GM23338 (cell line): ENCODE results near the gene SPRED3. TPM values are rescaled to one million over a fixed set of nuclear protein-coding genes. Genes with fewer than 3 reads are reported as not detected.

ENCODE experiments used
- ATAC-seq: fragments of 200-7000 bp; cut with Tn5 transposase; 3 replicates; pipeline ENCODE4 v1.9.1; 2020
- DNase-seq: peaks from one replicate; pipeline ENCODE4 v3.0.0-alpha.2; 2015; ENCODE audit warnings: low spot score
- H2AFZ ChIP-seq: fragments of 200-600 bp; sonication (generic); 2 replicates; pipeline ENCODE4 v1.8.0; 2016; ENCODE audit warnings: antibody characterized with exemption, mild to moderate bottlenecking, moderate library complexity
- H3F3A ChIP-seq: fragments of 200-600 bp; sonication (generic); replicated peaks from 2 replicates; pipeline ENCODE4 v1.8.0; 2017; ENCODE audit warnings: antibody characterized with exemption, mixed run types, low read depth
- H3K27ac ChIP-seq: fragments of 200-600 bp; sonication (generic); 2 replicates; pipeline ENCODE4 v1.6.1; 2016; ENCODE audit warnings: low read depth
- H3K27me3 ChIP-seq: fragments of 200-600 bp; sonication (generic); 2 replicates; pipeline ENCODE4 v1.8.0; 2016; ENCODE audit warnings: mild to moderate bottlenecking, mixed run types, moderate library complexity; ENCODE audit not compliant: insufficient read depth
- H3K36me3 ChIP-seq: fragments of 200-600 bp; sonication (generic); 2 replicates; pipeline ENCODE4 v1.8.0; 2016; ENCODE audit warnings: mild to moderate bottlenecking; ENCODE audit not compliant: insufficient read depth
- H3K4me1 ChIP-seq: fragments of 200-600 bp; sonication (generic); 2 replicates; pipeline ENCODE4 v1.8.0; 2016; ENCODE audit warnings: mild to moderate bottlenecking, moderate library complexity; ENCODE audit not compliant: insufficient read depth
- H3K4me2 ChIP-seq: fragments of 200-600 bp; sonication (generic); 2 replicates; pipeline ENCODE4 v1.7.1; 2017; ENCODE audit warnings: mixed run types
- H3K4me3 ChIP-seq: fragments of 200-600 bp; sonication (generic); 2 replicates; pipeline ENCODE4 v1.6.1; 2016; ENCODE audit warnings: mixed run types
- H3K79me2 ChIP-seq: fragments of 200-600 bp; sonication (generic); replicated peaks from 2 replicates; pipeline ENCODE4 v1.8.0; 2017; ENCODE audit warnings: mild to moderate bottlenecking; ENCODE audit not compliant: insufficient read depth
- H3K9me2 ChIP-seq: fragments of 200-600 bp; sonication (generic); 2 replicates; pipeline ENCODE4 v1.8.0; 2017; ENCODE audit not compliant: insufficient read depth
- H4K20me1 ChIP-seq: fragments of 200-600 bp; sonication (generic); replicated peaks from 2 replicates; pipeline ENCODE4 v1.8.0; 2017; ENCODE audit warnings: mild to moderate bottlenecking; ENCODE audit not compliant: insufficient read depth
- H3K27ac Mint-ChIP-seq: 2 replicates; pipeline ENCODE4 v1.8.0; 2020; ENCODE audit warnings: inconsistent platforms, mild to moderate bottlenecking, moderate library complexity, mixed read lengths
- H3K27me3 Mint-ChIP-seq: 3 replicates; pipeline ENCODE4 v1.8.0; 2022; ENCODE audit warnings: low read depth, mild to moderate bottlenecking, moderate library complexity, mixed read lengths, inconsistent platforms; ENCODE audit not compliant: insufficient read depth, poor library complexity
- H3K36me3 Mint-ChIP-seq: 3 replicates; pipeline ENCODE4 v1.8.0; 2021; ENCODE audit warnings: low read depth, mild to moderate bottlenecking, inconsistent platforms, moderate library complexity, mixed read lengths
- H3K4me1 Mint-ChIP-seq: 3 replicates; pipeline ENCODE4 v1.8.0; 2020; ENCODE audit warnings: mild to moderate bottlenecking, inconsistent platforms, mixed read lengths
- H3K4me3 Mint-ChIP-seq: 3 replicates; pipeline ENCODE4 v1.8.0; 2021; ENCODE audit warnings: moderate library complexity, mild to moderate bottlenecking, inconsistent platforms, mixed read lengths
- H3K9me3 Mint-ChIP-seq: 3 replicates; pipeline ENCODE4 v1.8.0; 2020; ENCODE audit warnings: moderate library complexity, mild to moderate bottlenecking, inconsistent platforms, mixed read lengths
- CREB1 ChIP-seq: fragments of 250-450 bp; sonication (Bioruptor Pico); IDR thresholded peaks from 2 replicates; pipeline ENCODE4 v1.5.0; 2020; ENCODE audit warnings: low read depth, mild to moderate bottlenecking, moderate library complexity
- EZH2 ChIP-seq: fragments of 200-600 bp; sonication (generic); IDR thresholded peaks from one replicate; pipeline ENCODE4 v1.8.0; 2017; ENCODE audit warnings: antibody characterized with exemption, mild to moderate bottlenecking, low read depth; ENCODE audit not compliant: unreplicated experiment
- EZH2phosphoT487 ChIP-seq: fragments of 200-600 bp; sonication (generic); IDR thresholded peaks from one replicate; pipeline ENCODE4 v1.8.1; 2018; ENCODE audit warnings: antibody characterized with exemption; ENCODE audit not compliant: unreplicated experiment
- JUNB ChIP-seq: IDR thresholded peaks from one replicate; pipeline ENCODE4 v1.6.1; 2016; ENCODE audit warnings: antibody characterized with exemption; ENCODE audit not compliant: unreplicated experiment
- NANOG ChIP-seq: IDR thresholded peaks from 2 replicates; pipeline ENCODE4 v1.6.1; 2016; ENCODE audit warnings: antibody characterized with exemption, borderline replicate concordance
- POLR2AphosphoS5 ChIP-seq: IDR thresholded peaks from 2 replicates; pipeline ENCODE4 v1.6.1; 2016; ENCODE audit warnings: antibody characterized with exemption, low read depth
- STAT1 ChIP-seq: IDR thresholded peaks from one replicate; pipeline ENCODE4 v1.6.1; 2016; ENCODE audit warnings: antibody characterized with exemption; ENCODE audit not compliant: unreplicated experiment
- ZNF114 ChIP-seq: fragments of 250-450 bp; sonication (Bioruptor Pico); IDR thresholded peaks from 2 replicates; pipeline ENCODE4 v1.5.0; 2020; ENCODE audit warnings: mild to moderate bottlenecking, moderate library complexity
- ZNF331 ChIP-seq: fragments of 250-450 bp; sonication (Bioruptor Pico); IDR thresholded peaks from 2 replicates; pipeline ENCODE4 v1.5.0; 2020; ENCODE audit warnings: low read depth, mild to moderate bottlenecking, moderate library complexity
- polyA plus RNA-seq: library from polyadenylated mRNA; unstranded; fragments of >200 nt; fragmentation: Nextera tagmentation; extraction: Ambion mirVana; gene quantifications from 2 replicates; pipeline ENCODE4 v1.2.1, GENCODE V29; 2016
- total RNA-seq: library from RNA; depleted of rRNA; stranded (reverse); fragments of >200 nt; shearing (Covaris generic); gene quantifications from 2 replicates; pipeline ENCODE4 v1.2.3, GENCODE V29; 2014
- TF ChIP-seq, protein P1 (sequence below): fragments of 250-450 bp; sonication (Bioruptor Pico); IDR thresholded peaks from 2 replicates; pipeline ENCODE4 v1.5.0; 2020; ENCODE audit warnings: mild to moderate bottlenecking, moderate library complexity
- TF ChIP-seq, protein P2 (sequence below): IDR thresholded peaks from 2 replicates; pipeline ENCODE4 v1.6.1; 2016; ENCODE audit warnings: antibody characterized with exemption
- TF ChIP-seq, protein P3 (sequence below): IDR thresholded peaks from one replicate; pipeline ENCODE4 v1.6.1; 2018; ENCODE audit warnings: antibody characterized with exemption; ENCODE audit not compliant: unreplicated experiment
- TF ChIP-seq, protein P4 (sequence below), 2 experiments: fragments of 200-600 bp in 1 of 2; sonication (generic) in 1 of 2; conservative IDR thresholded peaks; 2 replicates each; pipeline versions ENCODE4 v1.5.1 to v1.6.1; 2016 to 2017; ENCODE audit warnings: antibody characterized with exemption in 2 of 2, low read depth in 2 of 2, mild to moderate bottlenecking in 2 of 2, moderate library complexity in 1 of 2

SPRED3 gene
- total and polyA plus RNA-seq, 2 experiments from 2014 or later: 3.9 to 11.6 TPM

DNA sequence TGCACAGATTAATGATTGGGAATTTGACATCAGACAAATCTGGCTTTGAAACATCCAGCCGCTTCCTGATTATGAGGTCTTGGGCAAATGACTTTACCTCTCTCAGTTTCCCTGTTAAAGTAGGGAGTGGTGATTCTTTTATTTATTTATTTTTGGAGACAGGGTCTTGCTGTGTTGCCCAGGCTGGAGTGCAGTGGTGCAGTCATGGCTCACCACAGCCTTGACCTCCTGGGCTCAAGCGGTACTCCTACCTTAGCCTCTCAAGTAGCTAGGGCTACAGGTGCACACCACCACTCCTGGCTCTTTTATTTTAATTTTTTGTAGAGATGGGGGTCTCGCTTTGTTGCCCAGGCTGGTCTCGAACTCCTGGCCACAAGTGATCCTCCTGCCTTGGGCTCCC lies 11.4 kb upstream of the SPRED3 start:
- Histone ChIP-seq H3K9me2 (no peaks in the 10 kb centered on the region), H3K27ac (no peak overlapping the region), H3K4me1 (peaks cover 10% of the 10 kb centered on the region; the same call in 1 of the 2 replicates), H3K79me2 (peaks cover 29% of the 10 kb centered on the region), H4K20me1 (peaks cover 17% of the 10 kb centered on the region), H3K36me3 (peaks cover 19% of the 10 kb centered on the region), H3K4me2 (no peak overlapping the region), H2AFZ (no peak overlapping the region), H3F3A (no peaks in the 10 kb centered on the region), H3K4me3 (no peak overlapping the region), H3K27me3 (no peaks in the 10 kb centered on the region)
- TF ChIP-seq ZNF331 (CRISPR knock-in tag): no peak
- TF ChIP-seq, protein P1, sequence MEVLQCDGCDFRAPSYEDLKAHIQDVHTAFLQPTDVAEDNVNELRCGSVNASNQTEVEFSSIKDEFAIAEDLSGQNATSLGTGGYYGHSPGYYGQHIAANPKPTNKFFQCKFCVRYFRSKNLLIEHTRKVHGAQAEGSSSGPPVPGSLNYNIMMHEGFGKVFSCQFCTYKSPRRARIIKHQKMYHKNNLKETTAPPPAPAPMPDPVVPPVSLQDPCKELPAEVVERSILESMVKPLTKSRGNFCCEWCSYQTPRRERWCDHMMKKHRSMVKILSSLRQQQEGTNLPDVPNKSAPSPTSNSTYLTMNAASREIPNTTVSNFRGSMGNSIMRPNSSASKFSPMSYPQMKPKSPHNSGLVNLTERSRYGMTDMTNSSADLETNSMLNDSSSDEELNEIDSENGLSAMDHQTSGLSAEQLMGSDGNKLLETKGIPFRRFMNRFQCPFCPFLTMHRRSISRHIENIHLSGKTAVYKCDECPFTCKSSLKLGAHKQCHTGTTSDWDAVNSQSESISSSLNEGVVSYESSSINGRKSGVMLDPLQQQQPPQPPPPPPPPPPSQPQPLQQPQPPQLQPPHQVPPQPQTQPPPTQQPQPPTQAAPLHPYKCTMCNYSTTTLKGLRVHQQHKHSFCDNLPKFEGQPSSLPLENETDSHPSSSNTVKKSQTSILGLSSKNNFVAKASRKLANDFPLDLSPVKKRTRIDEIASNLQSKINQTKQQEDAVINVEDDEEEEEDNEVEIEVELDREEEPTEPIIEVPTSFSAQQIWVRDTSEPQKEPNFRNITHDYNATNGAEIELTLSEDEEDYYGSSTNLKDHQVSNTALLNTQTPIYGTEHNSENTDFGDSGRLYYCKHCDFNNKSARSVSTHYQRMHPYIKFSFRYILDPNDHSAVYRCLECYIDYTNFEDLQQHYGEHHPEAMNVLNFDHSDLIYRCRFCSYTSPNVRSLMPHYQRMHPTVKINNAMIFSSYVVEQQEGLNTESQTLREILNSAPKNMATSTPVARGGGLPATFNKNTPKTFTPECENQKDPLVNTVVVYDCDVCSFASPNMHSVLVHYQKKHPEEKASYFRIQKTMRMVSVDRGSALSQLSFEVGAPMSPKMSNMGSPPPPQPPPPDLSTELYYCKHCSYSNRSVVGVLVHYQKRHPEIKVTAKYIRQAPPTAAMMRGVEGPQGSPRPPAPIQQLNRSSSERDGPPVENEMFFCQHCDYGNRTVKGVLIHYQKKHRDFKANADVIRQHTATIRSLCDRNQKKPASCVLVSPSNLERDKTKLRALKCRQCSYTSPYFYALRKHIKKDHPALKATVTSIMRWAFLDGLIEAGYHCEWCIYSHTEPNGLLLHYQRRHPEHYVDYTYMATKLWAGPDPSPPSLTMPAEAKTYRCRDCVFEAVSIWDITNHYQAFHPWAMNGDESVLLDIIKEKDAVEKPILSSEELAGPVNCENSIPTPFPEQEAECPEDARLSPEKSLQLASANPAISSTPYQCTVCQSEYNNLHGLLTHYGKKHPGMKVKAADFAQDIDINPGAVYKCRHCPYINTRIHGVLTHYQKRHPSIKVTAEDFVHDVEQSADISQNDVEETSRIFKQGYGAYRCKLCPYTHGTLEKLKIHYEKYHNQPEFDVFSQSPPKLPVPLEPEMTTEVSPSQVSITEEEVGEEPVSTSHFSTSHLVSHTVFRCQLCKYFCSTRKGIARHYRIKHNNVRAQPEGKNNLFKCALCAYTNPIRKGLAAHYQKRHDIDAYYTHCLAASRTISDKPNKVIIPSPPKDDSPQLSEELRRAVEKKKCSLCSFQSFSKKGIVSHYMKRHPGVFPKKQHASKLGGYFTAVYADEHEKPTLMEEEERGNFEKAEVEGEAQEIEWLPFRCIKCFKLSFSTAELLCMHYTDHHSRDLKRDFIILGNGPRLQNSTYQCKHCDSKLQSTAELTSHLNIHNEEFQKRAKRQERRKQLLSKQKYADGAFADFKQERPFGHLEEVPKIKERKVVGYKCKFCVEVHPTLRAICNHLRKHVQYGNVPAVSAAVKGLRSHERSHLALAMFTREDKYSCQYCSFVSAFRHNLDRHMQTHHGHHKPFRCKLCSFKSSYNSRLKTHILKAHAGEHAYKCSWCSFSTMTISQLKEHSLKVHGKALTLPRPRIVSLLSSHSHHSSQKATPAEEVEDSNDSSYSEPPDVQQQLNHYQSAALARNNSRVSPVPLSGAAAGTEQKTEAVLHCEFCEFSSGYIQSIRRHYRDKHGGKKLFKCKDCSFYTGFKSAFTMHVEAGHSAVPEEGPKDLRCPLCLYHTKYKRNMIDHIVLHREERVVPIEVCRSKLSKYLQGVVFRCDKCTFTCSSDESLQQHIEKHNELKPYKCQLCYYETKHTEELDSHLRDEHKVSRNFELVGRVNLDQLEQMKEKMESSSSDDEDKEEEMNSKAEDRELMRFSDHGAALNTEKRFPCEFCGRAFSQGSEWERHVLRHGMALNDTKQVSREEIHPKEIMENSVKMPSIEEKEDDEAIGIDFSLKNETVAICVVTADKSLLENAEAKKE: no peak
- TF ChIP-seq NANOG: no peak
- TF ChIP-seq STAT1: no peak
- no peak for TF ChIP-seq POLR2AphosphoS5
- TF ChIP-seq EZH2: no peak
- no peak for TF ChIP-seq EZH2phosphoT487
- TF ChIP-seq, protein P2, sequence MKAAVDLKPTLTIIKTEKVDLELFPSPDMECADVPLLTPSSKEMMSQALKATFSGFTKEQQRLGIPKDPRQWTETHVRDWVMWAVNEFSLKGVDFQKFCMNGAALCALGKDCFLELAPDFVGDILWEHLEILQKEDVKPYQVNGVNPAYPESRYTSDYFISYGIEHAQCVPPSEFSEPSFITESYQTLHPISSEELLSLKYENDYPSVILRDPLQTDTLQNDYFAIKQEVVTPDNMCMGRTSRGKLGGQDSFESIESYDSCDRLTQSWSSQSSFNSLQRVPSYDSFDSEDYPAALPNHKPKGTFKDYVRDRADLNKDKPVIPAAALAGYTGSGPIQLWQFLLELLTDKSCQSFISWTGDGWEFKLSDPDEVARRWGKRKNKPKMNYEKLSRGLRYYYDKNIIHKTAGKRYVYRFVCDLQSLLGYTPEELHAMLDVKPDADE: no peak
- TF ChIP-seq JUNB: no peak
- TF ChIP-seq, protein P3, sequence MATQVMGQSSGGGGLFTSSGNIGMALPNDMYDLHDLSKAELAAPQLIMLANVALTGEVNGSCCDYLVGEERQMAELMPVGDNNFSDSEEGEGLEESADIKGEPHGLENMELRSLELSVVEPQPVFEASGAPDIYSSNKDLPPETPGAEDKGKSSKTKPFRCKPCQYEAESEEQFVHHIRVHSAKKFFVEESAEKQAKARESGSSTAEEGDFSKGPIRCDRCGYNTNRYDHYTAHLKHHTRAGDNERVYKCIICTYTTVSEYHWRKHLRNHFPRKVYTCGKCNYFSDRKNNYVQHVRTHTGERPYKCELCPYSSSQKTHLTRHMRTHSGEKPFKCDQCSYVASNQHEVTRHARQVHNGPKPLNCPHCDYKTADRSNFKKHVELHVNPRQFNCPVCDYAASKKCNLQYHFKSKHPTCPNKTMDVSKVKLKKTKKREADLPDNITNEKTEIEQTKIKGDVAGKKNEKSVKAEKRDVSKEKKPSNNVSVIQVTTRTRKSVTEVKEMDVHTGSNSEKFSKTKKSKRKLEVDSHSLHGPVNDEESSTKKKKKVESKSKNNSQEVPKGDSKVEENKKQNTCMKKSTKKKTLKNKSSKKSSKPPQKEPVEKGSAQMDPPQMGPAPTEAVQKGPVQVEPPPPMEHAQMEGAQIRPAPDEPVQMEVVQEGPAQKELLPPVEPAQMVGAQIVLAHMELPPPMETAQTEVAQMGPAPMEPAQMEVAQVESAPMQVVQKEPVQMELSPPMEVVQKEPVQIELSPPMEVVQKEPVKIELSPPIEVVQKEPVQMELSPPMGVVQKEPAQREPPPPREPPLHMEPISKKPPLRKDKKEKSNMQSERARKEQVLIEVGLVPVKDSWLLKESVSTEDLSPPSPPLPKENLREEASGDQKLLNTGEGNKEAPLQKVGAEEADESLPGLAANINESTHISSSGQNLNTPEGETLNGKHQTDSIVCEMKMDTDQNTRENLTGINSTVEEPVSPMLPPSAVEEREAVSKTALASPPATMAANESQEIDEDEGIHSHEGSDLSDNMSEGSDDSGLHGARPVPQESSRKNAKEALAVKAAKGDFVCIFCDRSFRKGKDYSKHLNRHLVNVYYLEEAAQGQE: no peak
- TF ChIP-seq ZNF114 (CRISPR knock-in tag): no peak
- TF ChIP-seq, protein P4, sequence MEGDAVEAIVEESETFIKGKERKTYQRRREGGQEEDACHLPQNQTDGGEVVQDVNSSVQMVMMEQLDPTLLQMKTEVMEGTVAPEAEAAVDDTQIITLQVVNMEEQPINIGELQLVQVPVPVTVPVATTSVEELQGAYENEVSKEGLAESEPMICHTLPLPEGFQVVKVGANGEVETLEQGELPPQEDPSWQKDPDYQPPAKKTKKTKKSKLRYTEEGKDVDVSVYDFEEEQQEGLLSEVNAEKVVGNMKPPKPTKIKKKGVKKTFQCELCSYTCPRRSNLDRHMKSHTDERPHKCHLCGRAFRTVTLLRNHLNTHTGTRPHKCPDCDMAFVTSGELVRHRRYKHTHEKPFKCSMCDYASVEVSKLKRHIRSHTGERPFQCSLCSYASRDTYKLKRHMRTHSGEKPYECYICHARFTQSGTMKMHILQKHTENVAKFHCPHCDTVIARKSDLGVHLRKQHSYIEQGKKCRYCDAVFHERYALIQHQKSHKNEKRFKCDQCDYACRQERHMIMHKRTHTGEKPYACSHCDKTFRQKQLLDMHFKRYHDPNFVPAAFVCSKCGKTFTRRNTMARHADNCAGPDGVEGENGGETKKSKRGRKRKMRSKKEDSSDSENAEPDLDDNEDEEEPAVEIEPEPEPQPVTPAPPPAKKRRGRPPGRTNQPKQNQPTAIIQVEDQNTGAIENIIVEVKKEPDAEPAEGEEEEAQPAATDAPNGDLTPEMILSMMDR (conservative IDR thresholded peaks at IDR 0.05; ENCODE audit: low read depth in 2 of 2): no peak
- TF ChIP-seq CREB1 (CRISPR knock-in tag): no peak
- no peak overlapping the region for H3K27ac Mint-ChIP-seq
- H3K36me3 Mint-ChIP-seq: peaks cover 36% of the 10 kb centered on the region
- H3K4me1 Mint-ChIP-seq: peaks cover 14% of the 10 kb centered on the region
- H3K4me3 Mint-ChIP-seq: peak overlapping the region; percentile 98; the same call in 2 of the 3 replicates
- ATAC-seq (no peak), DNase-seq (no peak)
- H3K9me3 Mint-ChIP-seq: no peaks in the 10 kb centered on the region; the same call in 2 of the 3 replicates
- peaks cover 15% of the 10 kb centered on the region for H3K27me3 Mint-ChIP-seq
